ENCODE results near the gene AFMID. TPM values are rescaled to one million over a fixed set of nuclear protein-coding genes. Genes with fewer than 3 reads are reported as not detected.
"Not testable (repeated sequence)": the region's sequence is repeated elsewhere in the genome, so short reads cannot be mapped to it uniquely, and the experiment has no call there.

Gene AFMID
- total and polyA plus RNA-seq, 9 of the 15 experiments (the other 6 are each of a cell fraction or from before 2014, with no cell fraction given), result 62.1 to 188 (median 74.4) TPM

DNA sequence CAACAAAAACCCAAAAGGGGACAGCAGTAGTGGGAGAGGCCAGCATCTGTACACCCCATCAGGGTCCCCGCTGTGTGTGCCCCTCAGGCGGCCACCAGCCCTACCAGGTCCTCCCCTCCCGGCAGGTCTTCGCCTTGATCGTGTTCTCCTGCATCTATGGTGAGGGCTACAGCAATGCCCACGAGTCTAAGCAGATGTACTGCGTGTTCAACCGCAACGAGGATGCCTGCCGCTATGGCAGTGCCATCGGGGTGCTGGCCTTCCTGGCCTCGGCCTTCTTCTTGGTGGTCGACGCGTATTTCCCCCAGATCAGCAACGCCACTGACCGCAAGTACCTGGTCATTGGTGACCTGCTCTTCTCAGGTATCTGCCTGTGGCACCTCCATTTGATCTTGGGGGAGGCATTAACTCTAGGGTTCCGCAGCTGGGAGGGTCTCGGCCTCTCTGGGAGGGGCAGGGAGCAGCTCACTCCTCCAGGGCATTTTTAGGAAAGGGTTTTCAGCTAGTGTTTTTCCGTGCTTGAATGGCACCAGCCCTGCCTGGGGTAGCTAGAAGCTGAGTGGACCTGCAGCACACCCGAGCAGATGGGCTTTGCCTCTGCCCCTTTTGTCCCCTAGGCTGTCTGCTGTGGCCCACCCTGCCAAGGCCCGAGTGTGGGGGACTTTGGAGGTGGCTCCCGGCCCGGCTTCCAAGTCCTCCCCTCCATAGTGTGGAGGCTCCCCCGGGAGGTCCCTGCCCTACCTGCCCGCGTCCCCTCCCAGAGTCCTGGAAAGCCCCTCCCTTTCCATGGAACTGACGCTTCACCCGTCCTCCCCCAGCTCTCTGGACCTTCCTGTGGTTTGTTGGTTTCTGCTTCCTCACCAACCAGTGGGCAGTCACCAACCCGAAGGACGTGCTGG is 16.2 kb upstream of the AFMID start (continued):
- no peak for TF ChIP-seq CC2D1A (IDR thresholded peaks at IDR 0.05)
- no peak for TF ChIP-seq BRD9 (IDR thresholded peaks at IDR 0.05; ENCODE audit: low read depth, partially characterized antibody)
- no peak for TF ChIP-seq HNRNPUL1 (IDR thresholded peaks at IDR 0.05; ENCODE audit: low read length)
- no peak for TF ChIP-seq EP300 (IDR thresholded peaks at IDR 0.05; ENCODE audit: low read length)
- TF ChIP-seq KAT7 (CRISPR knock-in tag; IDR thresholded peaks at IDR 0.05; ENCODE audit: borderline replicate concordance), result 0 out of 2 replicates have a peak, but pooled peaks have one; percentile 45

DNA sequence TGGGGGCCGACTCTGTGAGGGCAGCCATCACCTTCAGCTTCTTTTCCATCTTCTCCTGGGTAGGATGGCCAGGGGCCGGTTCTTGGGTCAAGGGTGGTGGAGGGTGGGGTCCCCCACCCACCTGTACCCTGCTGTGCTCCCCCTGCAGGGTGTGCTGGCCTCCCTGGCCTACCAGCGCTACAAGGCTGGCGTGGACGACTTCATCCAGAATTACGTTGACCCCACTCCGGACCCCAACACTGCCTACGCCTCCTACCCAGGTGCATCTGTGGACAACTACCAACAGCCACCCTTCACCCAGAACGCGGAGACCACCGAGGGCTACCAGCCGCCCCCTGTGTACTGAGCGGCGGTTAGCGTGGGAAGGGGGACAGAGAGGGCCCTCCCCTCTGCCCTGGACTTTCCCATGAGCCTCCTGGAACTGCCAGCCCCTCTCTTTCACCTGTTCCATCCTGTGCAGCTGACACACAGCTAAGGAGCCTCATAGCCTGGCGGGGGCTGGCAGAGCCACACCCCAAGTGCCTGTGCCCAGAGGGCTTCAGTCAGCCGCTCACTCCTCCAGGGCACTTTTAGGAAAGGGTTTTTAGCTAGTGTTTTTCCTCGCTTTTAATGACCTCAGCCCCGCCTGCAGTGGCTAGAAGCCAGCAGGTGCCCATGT is 15.4 kb upstream of the AFMID start:
- H3K4me3 ChIP-seq; CTCF ChIA-PET (ENCODE audit: low intra/inter-chr PET ratio); ATAC-seq; H3K4me2 ChIP-seq (ENCODE audit: insufficient read depth, low read length); FAIRE-seq; H3K27ac ChIP-seq (ENCODE audit: extremely low read depth, low read depth, low read length); H3K9me1 ChIP-seq (ENCODE audit: control insufficient read depth, insufficient read depth, low read length); intact Hi-C loops (cut with micrococcal nuclease); H2AFZ ChIP-seq (ENCODE audit: low read depth, low read length); BruUV-seq (replicated peaks); H3K27me3 ChIP-seq (ENCODE audit: control insufficient read depth in 2 of 2, insufficient read depth in 2 of 2, low read length in 2 of 2); DNase-seq (ENCODE audit: extremely low read depth in 1 of 4, low spot score in 3 of 4); H3K9me3 ChIP-seq (replicated peaks; ENCODE audit: control insufficient read depth, insufficient read depth, low read depth, low read length): not testable (repeated sequence)
- Histone ChIP-seq H3K4me1 (replicated peaks in 1 of 2; ENCODE audit: control insufficient read depth in 2 of 2, insufficient read depth in 2 of 2, low read length in 2 of 2) (peaks cover 18 to 78% of the 10 kb centered on the region in 2 experiments), H3K79me2 (ENCODE audit: control insufficient read depth, insufficient read depth, low read length) (peaks cover 38% of the 10 kb centered on the region), H3K9ac (ENCODE audit: insufficient read depth in 1 of 2, low read depth in 2 of 2, low read length in 2 of 2) (peak overlapping the region in 1 of 2 experiments; percentile 73; a peak in 2 of 4 replicates), H4K20me1 (replicated peaks; ENCODE audit: control insufficient read depth, insufficient read depth, low read length) (peaks cover 17% of the 10 kb centered on the region), H3K36me3 (ENCODE audit: control insufficient read depth, insufficient read depth, low read length) (peaks cover 73% of the 10 kb centered on the region; the same call in 2 of the 3 replicates)
- WGBS (ENCODE audit: insufficient coverage, low coverage, missing lambda C conversion rate), result 94% methylated on average over 13 of the region's 19 CpGs
- in situ Hi-C loops (cut with MboI), result loop anchor here (5.0 kb wide), 1 partner anchor 59 kb away; no protein-coding TSS in a partner anchor
- POLR2A ChIA-PET, result interaction anchor here (0.7 to 2.4 kb wide), 7 partner anchors 12 to 234 kb away, joined by 3 to 16 read pairs (median 3); partner anchors contain the start of genes AFMID and TK1
- TF ChIP-seq FIP1L1 (IDR thresholded peaks at IDR 0.05; ENCODE audit: low read depth, low read length, poor library complexity, severe bottlenecking) (peak; percentile 22), RBFOX2 (IDR thresholded peaks at IDR 0.05; ENCODE audit: low read depth, low read length) (peak; percentile 74), RBM22 (IDR thresholded peaks at IDR 0.05; ENCODE audit: low read depth, low read length, poor library complexity, severe bottlenecking) (peak; percentile 77), POLR2G (IDR thresholded peaks at IDR 0.05; ENCODE audit: low read depth, low read length) (peak; percentile 66)
- TF ChIP-seq, protein P1, sequence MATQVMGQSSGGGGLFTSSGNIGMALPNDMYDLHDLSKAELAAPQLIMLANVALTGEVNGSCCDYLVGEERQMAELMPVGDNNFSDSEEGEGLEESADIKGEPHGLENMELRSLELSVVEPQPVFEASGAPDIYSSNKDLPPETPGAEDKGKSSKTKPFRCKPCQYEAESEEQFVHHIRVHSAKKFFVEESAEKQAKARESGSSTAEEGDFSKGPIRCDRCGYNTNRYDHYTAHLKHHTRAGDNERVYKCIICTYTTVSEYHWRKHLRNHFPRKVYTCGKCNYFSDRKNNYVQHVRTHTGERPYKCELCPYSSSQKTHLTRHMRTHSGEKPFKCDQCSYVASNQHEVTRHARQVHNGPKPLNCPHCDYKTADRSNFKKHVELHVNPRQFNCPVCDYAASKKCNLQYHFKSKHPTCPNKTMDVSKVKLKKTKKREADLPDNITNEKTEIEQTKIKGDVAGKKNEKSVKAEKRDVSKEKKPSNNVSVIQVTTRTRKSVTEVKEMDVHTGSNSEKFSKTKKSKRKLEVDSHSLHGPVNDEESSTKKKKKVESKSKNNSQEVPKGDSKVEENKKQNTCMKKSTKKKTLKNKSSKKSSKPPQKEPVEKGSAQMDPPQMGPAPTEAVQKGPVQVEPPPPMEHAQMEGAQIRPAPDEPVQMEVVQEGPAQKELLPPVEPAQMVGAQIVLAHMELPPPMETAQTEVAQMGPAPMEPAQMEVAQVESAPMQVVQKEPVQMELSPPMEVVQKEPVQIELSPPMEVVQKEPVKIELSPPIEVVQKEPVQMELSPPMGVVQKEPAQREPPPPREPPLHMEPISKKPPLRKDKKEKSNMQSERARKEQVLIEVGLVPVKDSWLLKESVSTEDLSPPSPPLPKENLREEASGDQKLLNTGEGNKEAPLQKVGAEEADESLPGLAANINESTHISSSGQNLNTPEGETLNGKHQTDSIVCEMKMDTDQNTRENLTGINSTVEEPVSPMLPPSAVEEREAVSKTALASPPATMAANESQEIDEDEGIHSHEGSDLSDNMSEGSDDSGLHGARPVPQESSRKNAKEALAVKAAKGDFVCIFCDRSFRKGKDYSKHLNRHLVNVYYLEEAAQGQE (IDR thresholded peaks at IDR 0.05; ENCODE audit: borderline replicate concordance), result not testable (repeated sequence)
- TF ChIP-seq, protein P1 (CRISPR knock-in tag; IDR thresholded peaks at IDR 0.05; ENCODE audit: low read depth), result 0 out of 2 replicates have a peak, but pooled peaks have one; percentile 20
